HUES48 (cell line): ENCODE data around the gene B4GALNT1.
"Not testable (repeated sequence)": the region's sequence is repeated elsewhere in the genome, so short reads cannot be mapped to it uniquely, and the experiment has no call there.

Source experiments
- H3K27ac ChIP-seq: one replicate; pipeline ENCODE4 v1.7.0; 2013; ENCODE audit warnings: low read depth, low read length, inconsistent platforms
- H3K27me3 ChIP-seq: 2 replicates; pipeline ENCODE4 v1.6.1; 2013; ENCODE audit warnings: mild to moderate bottlenecking, low read length; ENCODE audit not compliant: control insufficient read depth, insufficient read depth
- H3K36me3 ChIP-seq: 2 replicates; pipeline ENCODE4 v1.6.1; 2013; ENCODE audit warnings: low read length; ENCODE audit not compliant: control insufficient read depth, insufficient read depth
- H3K4me1 ChIP-seq: 2 replicates; pipeline ENCODE4 v1.6.1; 2013; ENCODE audit warnings: mild to moderate bottlenecking, low read length; ENCODE audit not compliant: control insufficient read depth, insufficient read depth
- H3K4me3 ChIP-seq: 2 replicates; pipeline ENCODE4 v1.5.1; 2013; ENCODE audit warnings: mild to moderate bottlenecking, low read depth, low read length
- H3K9ac ChIP-seq: 2 replicates; pipeline ENCODE4 v1.6.1; 2013; ENCODE audit warnings: mild to moderate bottlenecking, low read depth, low read length, moderate library complexity
- H3K9me3 ChIP-seq: 2 replicates; pipeline ENCODE4 v1.6.1; 2013; ENCODE audit warnings: low read length; ENCODE audit not compliant: control insufficient read depth, insufficient read depth

B4GALNT1 gene

GRCh38 chr12:57657744-57658143 lies 24.7 kb upstream of the B4GALNT1 start:
- Histone ChIP-seq H3K27me3 (no peaks in the 10 kb centered on the region), H3K4me3 (no peak overlapping the region), H3K27ac (no peak overlapping the region), H3K9me3 (peaks cover 32% of the 10 kb centered on the region), H3K9ac (no peak overlapping the region), H3K4me1 (no peaks in the 10 kb centered on the region), H3K36me3 (no peaks in the 10 kb centered on the region)

GRCh38 chr12:57656408-57656807 lies 23.4 kb upstream of the B4GALNT1 start:
- peaks cover 19% of the 10 kb centered on the region for H3K9me3 ChIP-seq
- H3K36me3 ChIP-seq, H3K27me3 ChIP-seq, H3K9ac ChIP-seq, H3K4me3 ChIP-seq, H3K27ac ChIP-seq, H3K4me1 ChIP-seq: not testable (repeated sequence)

- Histone ChIP-seq H3K9me3 (peaks cover 13% of the 10 kb centered on the region), H3K4me1 (no peaks in the 10 kb centered on the region), H3K4me3 (no peak overlapping the region), H3K36me3 (no peaks in the 10 kb centered on the region), H3K9ac (no peak overlapping the region), H3K27me3 (no peaks in the 10 kb centered on the region), H3K27ac (no peak overlapping the region)
These were observed 22.7 kb upstream of the B4GALNT1 start for GRCh38 chr12:57655541-57656240.

- Histone ChIP-seq H3K27me3 (no peaks in the 10 kb centered on the region), H3K9ac (no peak overlapping the region), H3K4me3 (no peak overlapping the region), H3K9me3 (peaks cover 2% of the 10 kb centered on the region; the same call in 1 of the 2 replicates), H3K27ac (no peak overlapping the region), H3K36me3 (no peaks in the 10 kb centered on the region), H3K4me1 (no peaks in the 10 kb centered on the region)
These were observed 21.0 kb upstream of the B4GALNT1 start for GRCh38 chr12:57654042-57654441.

GRCh38 chr12:57646659-57647049 lies 13.7 kb upstream of the B4GALNT1 start:
- not testable (repeated sequence) for H3K9ac ChIP-seq, H3K4me3 ChIP-seq, H3K4me1 ChIP-seq, H3K27ac ChIP-seq, H3K36me3 ChIP-seq, H3K27me3 ChIP-seq
- H3K9me3 ChIP-seq, result peaks cover 18% of the 10 kb centered on the region

GRCh38 chr12:57645990-57646658 lies 13.1 kb upstream of the B4GALNT1 start:
- not testable (repeated sequence) for H3K27me3 ChIP-seq, H3K36me3 ChIP-seq

GRCh38 chr12:57641699-57642442 lies 8.9 kb upstream of the B4GALNT1 start:
- H3K4me3 ChIP-seq, result no peak overlapping the region; the same call in 1 of the 2 replicates
- peaks cover 6% of the 10 kb centered on the region for H3K4me1 ChIP-seq
- H3K27me3 ChIP-seq, result no peaks in the 10 kb centered on the region
- no peaks in the 10 kb centered on the region for H3K36me3 ChIP-seq
- peaks cover 18% of the 10 kb centered on the region for H3K9me3 ChIP-seq
- no peak overlapping the region for H3K9ac ChIP-seq
- H3K27ac ChIP-seq, result no peak overlapping the region

More at GRCh38 chr12:57645990-57646658, 13.1 kb upstream of the B4GALNT1 start:
- peaks cover 18% of the 10 kb centered on the region for H3K9me3 ChIP-seq
- H3K4me3 ChIP-seq, H3K4me1 ChIP-seq, H3K27ac ChIP-seq, H3K9ac ChIP-seq: not testable (repeated sequence)

GRCh38 chr12:57640175-57641042 lies 7.4 kb upstream of the B4GALNT1 start:
- Histone ChIP-seq H3K27me3 (no peaks in the 10 kb centered on the region), H3K4me1 (peaks cover 6% of the 10 kb centered on the region), H3K9me3 (peaks cover 11% of the 10 kb centered on the region)

GRCh38 chr12:57638096-57638495 lies 5.1 kb upstream of the B4GALNT1 start:
- no peak overlapping the region for H3K4me3 ChIP-seq
- peaks cover 4% of the 10 kb centered on the region; the same call in 1 of the 2 replicates for H3K9me3 ChIP-seq
- no peak overlapping the region for H3K27ac ChIP-seq
- no peaks in the 10 kb centered on the region for H3K36me3 ChIP-seq
- H3K9ac ChIP-seq, result no peak overlapping the region
- H3K27me3 ChIP-seq, result peaks cover 21% of the 10 kb centered on the region
- peaks cover 6% of the 10 kb centered on the region for H3K4me1 ChIP-seq

More at GRCh38 chr12:57640175-57641042, 7.4 kb upstream of the B4GALNT1 start:
- Histone ChIP-seq H3K36me3 (no peaks in the 10 kb centered on the region), H3K9ac (no peak overlapping the region), H3K4me3 (no peak overlapping the region), H3K27ac (no peak overlapping the region)

- Histone ChIP-seq H3K27ac (no peak overlapping the region), H3K36me3 (no peaks in the 10 kb centered on the region), H3K27me3 (peaks cover 28% of the 10 kb centered on the region), H3K4me1 (peaks cover 6% of the 10 kb centered on the region), H3K4me3 (no peak overlapping the region), H3K9me3 (peaks cover 3% of the 10 kb centered on the region; the same call in 1 of the 2 replicates), H3K9ac (no peak overlapping the region)
These were observed 4.4 kb upstream of the B4GALNT1 start for GRCh38 chr12:57637364-57637763.
